ENCODE results near the gene BCAR3. TPM values are rescaled to one million over a fixed set of nuclear protein-coding genes. Genes with fewer than 3 reads are reported as not detected.

The BCAR3 gene
- total RNA-seq, 4 donors from 2014 or later, result 15.9 to 49.6 (median 30.8) TPM

GRCh38 chr1:93576746-93577145, 104.9 kb downstream of the BCAR3 start:
- Histone ChIP-seq H3K27ac (no peak overlapping the region), H3K36me3 (peaks cover 43% of the 10 kb centered on the region), H3K4me1 (peaks cover 15% of the 10 kb centered on the region), H3K4me3 (no peak overlapping the region), H3K27me3 (no peaks in the 10 kb centered on the region), H3K9me3 (no peaks in the 10 kb centered on the region)
- no peak for DNase-seq (ENCODE audit: low spot score in 2 of 2)
- 100% methylated on average over 2 of the region's 2 CpGs for WGBS
- TF ChIP-seq POLR2AphosphoS5 (IDR thresholded peaks at IDR 0.05) (no peak), POLR2A (IDR thresholded peaks at IDR 0.05) (no peak), CTCF (IDR thresholded peaks at IDR 0.05) (no peak), EP300 (IDR thresholded peaks at IDR 0.05) (no peak)

DNA sequence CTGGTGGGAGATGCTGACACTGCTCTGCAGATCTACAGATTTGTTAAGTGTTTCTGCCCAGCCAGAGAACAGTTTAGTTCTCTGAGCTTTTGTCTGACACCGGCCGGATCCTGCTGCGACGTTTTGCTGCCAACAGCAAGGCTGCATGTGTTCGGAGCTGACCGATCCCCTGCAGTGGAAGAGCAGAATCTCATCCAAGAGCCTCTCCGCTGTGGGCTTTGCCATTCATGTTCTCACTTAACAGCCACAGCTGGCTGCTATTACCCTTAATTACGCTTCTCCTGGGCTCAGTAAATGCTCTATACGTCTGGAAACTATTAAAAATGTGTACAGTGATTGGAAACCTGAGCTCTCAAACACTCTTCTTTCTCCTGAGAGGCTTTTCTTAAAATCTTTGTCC, 105.3 kb downstream of the BCAR3 start:
- H3K4me1 ChIP-seq, result peaks cover 15% of the 10 kb centered on the region
- H3K36me3 ChIP-seq, result peaks cover 46% of the 10 kb centered on the region
- no peaks in the 10 kb centered on the region for H3K27me3 ChIP-seq
- no peaks in the 10 kb centered on the region for H3K9me3 ChIP-seq
- H3K4me3 ChIP-seq, result no peak overlapping the region
- 49% methylated on average over 9 of the region's 9 CpGs for WGBS
- H3K27ac ChIP-seq, result no peak overlapping the region
- no peak for TF ChIP-seq POLR2AphosphoS5 (IDR thresholded peaks at IDR 0.05)
- no peak for TF ChIP-seq POLR2A (IDR thresholded peaks at IDR 0.05)
- TF ChIP-seq EP300 (IDR thresholded peaks at IDR 0.05), result no peak
- TF ChIP-seq CTCF (IDR thresholded peaks at IDR 0.05), result no peak
- DNase-seq (ENCODE audit: low spot score in 2 of 2), result no peak

DNA sequence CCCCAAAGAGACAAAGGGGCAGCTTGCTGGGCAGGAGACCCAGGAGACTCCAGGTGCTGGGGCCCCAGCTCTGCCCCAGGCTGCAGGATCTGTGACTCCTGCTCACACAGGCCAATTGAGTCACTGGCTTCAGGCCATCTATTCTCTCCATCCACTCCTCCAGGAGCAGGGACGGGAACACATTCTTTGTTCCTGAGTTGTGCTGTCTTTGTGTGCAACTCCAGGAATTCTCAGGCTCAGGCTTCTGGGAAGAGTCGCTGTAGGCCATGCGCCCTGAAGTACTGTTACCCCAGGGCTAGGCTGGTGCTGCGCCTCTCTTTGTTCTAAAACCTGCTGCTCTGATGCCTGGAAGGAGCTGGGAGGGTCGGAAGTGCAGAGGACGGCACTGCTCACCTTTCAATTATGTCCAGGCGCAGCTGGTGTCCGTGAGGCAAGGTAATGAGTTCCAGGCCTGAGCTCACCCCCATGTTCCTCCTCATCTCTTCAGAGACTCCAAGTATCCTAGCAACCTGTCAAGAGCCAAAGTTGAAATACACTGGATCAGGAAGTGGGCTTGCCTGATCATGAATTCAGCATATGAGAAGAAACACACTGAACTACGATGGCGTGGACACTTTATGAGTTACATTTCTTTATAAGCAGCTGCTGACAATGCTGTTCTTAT, 105.9 kb downstream of the BCAR3 start:
- no peak for TF ChIP-seq EP300 (IDR thresholded peaks at IDR 0.05)
- no peak for TF ChIP-seq CTCF (IDR thresholded peaks at IDR 0.05)
- TF ChIP-seq POLR2AphosphoS5 (IDR thresholded peaks at IDR 0.05), result no peak
- no peak for TF ChIP-seq POLR2A (IDR thresholded peaks at IDR 0.05)
- Histone ChIP-seq H3K36me3 (peaks cover 49% of the 10 kb centered on the region), H3K4me1 (peaks cover 15% of the 10 kb centered on the region), H3K27ac (no peak overlapping the region), H3K4me3 (no peak overlapping the region), H3K9me3 (no peaks in the 10 kb centered on the region), H3K27me3 (no peaks in the 10 kb centered on the region)
- 75% methylated on average over 5 of the region's 10 CpGs for WGBS
- DNase-seq (ENCODE audit: low spot score in 2 of 2), result no peak

DNA sequence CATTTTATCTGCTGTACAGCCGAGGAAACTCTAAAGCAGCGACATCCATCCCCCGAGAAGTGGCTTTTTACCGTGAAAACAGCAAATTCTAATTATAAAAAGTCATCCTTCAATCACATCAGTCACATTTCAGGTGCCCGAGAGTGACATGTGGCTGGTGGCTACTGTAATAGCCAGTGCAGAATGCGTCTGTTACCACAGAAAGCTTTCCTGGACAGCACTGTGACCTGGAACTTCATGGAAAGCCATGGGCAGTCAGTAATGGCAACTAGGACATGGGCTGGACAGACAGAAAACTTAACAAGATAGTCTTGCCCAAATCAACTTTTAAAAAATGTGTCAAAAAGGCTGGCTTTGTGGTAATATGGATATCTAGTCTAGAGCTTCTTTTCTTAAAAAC, 106.6 kb downstream of the BCAR3 start:
- peaks cover 53% of the 10 kb centered on the region for H3K36me3 ChIP-seq
- TF ChIP-seq EP300 (IDR thresholded peaks at IDR 0.05), result no peak
- no peak for TF ChIP-seq POLR2A (IDR thresholded peaks at IDR 0.05)
- no peak for TF ChIP-seq POLR2AphosphoS5 (IDR thresholded peaks at IDR 0.05)
- no peak for TF ChIP-seq CTCF (IDR thresholded peaks at IDR 0.05)
- H3K9me3 ChIP-seq, result no peaks in the 10 kb centered on the region
- no peak for DNase-seq (ENCODE audit: low spot score in 2 of 2)
- H3K27me3 ChIP-seq, result no peaks in the 10 kb centered on the region
- H3K27ac ChIP-seq, result no peak overlapping the region
- H3K4me3 ChIP-seq, result no peak overlapping the region
- 93% methylated on average over 6 of the region's 6 CpGs for WGBS
- H3K4me1 ChIP-seq, result peaks cover 12% of the 10 kb centered on the region

GRCh38 chr1:93574511-93574910, 107.1 kb downstream of the BCAR3 start:
- TF ChIP-seq CTCF (IDR thresholded peaks at IDR 0.05), result no peak
- TF ChIP-seq EP300 (IDR thresholded peaks at IDR 0.05), result no peak
- no peak for TF ChIP-seq POLR2AphosphoS5 (IDR thresholded peaks at IDR 0.05)
- no peaks in the 10 kb centered on the region for H3K9me3 ChIP-seq
- peaks cover 8% of the 10 kb centered on the region for H3K4me1 ChIP-seq
- no peak overlapping the region for H3K4me3 ChIP-seq
- no peak overlapping the region for H3K27ac ChIP-seq
- no peaks in the 10 kb centered on the region for H3K27me3 ChIP-seq
- WGBS, result 87% methylated on average over 7 of the region's 7 CpGs
- no peak for DNase-seq (ENCODE audit: low spot score in 2 of 2)
- peaks cover 53% of the 10 kb centered on the region for H3K36me3 ChIP-seq

All from suprapubic skin (tissue), 4 donors.